ACC112 (cell line): Measurements from ENCODE around the gene NDUFC2.
A peak's percentile ranks its signal among the peaks of the same experiment; 100 is the strongest.
"Not testable (repeated sequence)": the region's sequence is repeated elsewhere in the genome, so short reads cannot be mapped to it uniquely, and the experiment has no call there.

ENCODE experiments used
- H2AFZ ChIP-seq: fragments of 200-600 bp; sonication (generic); one replicate; pipeline ENCODE4 v1.6.0; 2017; ENCODE audit warnings: antibody characterized with exemption, low read length; ENCODE audit not compliant: unreplicated experiment
- H3K27ac ChIP-seq: fragments of 200-600 bp; sonication (generic); 2 replicates; pipeline ENCODE4 v1.5.1; 2014; ENCODE audit warnings: low read depth, mild to moderate bottlenecking, antibody characterized with exemption, low read length, moderate library complexity
- H3K27me3 ChIP-seq: fragments of 200-600 bp; sonication (generic); 2 replicates; pipeline ENCODE4 v1.6.1; 2014; ENCODE audit warnings: mild to moderate bottlenecking, antibody characterized with exemption, low read length, moderate library complexity, mixed read lengths; ENCODE audit not compliant: insufficient read depth
- H3K36me3 ChIP-seq: fragments of 200-600 bp; sonication (generic); 2 replicates; pipeline ENCODE4 v1.6.1; 2016; ENCODE audit warnings: mild to moderate bottlenecking, antibody characterized with exemption, low read length, moderate library complexity, mixed read lengths; ENCODE audit not compliant: insufficient read depth
- H3K4me1 ChIP-seq: fragments of 200-600 bp; sonication (generic); one replicate; pipeline ENCODE4 v1.6.1; 2016; ENCODE audit warnings: low read length, mixed read lengths; ENCODE audit not compliant: insufficient read depth, unreplicated experiment, control insufficient read depth
- H3K4me3 ChIP-seq: fragments of 200-600 bp; sonication (generic); 2 replicates; pipeline ENCODE4 v1.5.1; 2014; ENCODE audit warnings: mild to moderate bottlenecking, low read depth, low read length
- H3K79me2 ChIP-seq: fragments of 200-600 bp; sonication (generic); one replicate; pipeline ENCODE4 v1.6.0; 2016; ENCODE audit warnings: low read length; ENCODE audit not compliant: control insufficient read depth, unreplicated experiment, insufficient read depth

The NDUFC2 gene

GRCh38 chr11:78054971-78055370, 24.7 kb downstream of the NDUFC2 start:
- H3K4me1 ChIP-seq, result peaks cover 8% of the 10 kb centered on the region
- no peaks in the 10 kb centered on the region for H3K79me2 ChIP-seq
- H2AFZ ChIP-seq, result no peak overlapping the region
- H3K36me3 ChIP-seq, result no peaks in the 10 kb centered on the region
- H3K27ac ChIP-seq, result no peak overlapping the region
- H3K4me3 ChIP-seq, result no peak overlapping the region
- no peaks in the 10 kb centered on the region for H3K27me3 ChIP-seq

DNA sequence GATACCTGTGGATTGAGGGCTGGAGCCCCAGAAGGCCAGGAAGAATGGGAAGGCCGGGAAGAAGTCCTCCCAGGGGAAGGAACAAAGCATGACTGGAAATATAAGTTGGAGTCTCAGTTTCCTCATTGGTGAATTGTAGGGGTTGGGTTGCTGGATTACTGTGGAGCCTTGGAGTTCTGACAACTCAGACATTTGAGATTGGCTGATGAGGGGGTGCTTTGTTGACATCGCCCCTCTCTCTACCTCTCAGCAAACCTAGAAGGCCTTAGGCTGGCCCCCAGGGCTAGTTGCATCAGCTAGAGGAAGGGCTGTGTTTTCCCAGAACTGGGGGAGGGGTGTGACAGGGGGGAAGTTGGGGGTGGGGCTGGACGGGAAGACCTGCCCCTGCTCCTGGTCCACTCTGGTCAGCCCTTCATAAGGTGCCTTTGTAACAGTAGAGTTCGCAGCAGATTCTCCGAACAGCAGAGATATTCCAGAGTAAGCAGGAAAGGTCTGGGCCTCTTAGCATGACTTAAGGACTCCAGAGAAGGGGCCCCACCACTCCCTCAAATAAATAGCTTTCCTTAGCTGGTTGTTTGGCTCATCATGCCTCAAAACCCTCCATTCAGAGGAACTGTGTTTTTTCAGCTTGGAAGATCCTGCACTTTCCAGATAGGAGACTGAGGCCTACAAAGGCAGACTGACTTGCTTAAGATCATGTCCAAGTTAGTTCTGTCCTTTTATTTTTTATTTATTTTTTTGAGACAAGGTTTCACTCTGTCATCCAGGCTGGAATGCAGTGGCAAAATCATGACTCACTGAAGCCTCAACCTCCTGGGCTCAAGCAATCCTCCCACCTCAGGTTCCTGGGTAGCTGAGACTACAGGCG, 28.5 kb downstream of the NDUFC2 start:
- H3K27ac ChIP-seq, result peak overlapping the region; percentile 83
- H3K36me3 ChIP-seq, result no peaks in the 10 kb centered on the region
- peaks cover 8% of the 10 kb centered on the region for H3K4me1 ChIP-seq
- no peak overlapping the region for H3K4me3 ChIP-seq
- H2AFZ ChIP-seq, result peak overlapping the region; percentile 77
- no peaks in the 10 kb centered on the region for H3K27me3 ChIP-seq
- H3K79me2 ChIP-seq, result no peaks in the 10 kb centered on the region

DNA sequence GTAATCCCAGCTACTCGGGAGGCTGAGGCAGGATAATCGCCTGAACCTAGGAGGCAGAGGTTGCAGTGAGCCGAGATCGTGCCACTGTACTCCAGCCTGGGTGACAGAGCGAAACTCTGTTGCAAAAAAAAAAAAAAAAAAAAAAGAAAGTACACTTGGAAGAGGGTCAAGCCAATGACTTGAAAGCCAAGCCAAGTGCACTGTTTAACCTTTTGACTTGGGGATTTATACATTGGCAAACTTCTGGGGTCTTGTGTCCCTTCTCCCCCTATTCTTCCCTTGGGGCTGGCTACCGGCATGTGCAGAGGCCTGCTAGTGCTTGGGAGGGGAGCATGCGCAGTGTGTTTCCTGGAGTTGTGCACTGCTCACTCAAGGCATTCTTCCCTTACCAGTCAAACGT, 30.3 kb downstream of the NDUFC2 start:
- Histone ChIP-seq H3K4me1 (peaks cover 17% of the 10 kb centered on the region), H3K27ac (no peak overlapping the region), H2AFZ (no peak overlapping the region), H3K36me3 (no peaks in the 10 kb centered on the region), H3K79me2 (no peaks in the 10 kb centered on the region), H3K4me3 (no peak overlapping the region), H3K27me3 (no peaks in the 10 kb centered on the region)

DNA sequence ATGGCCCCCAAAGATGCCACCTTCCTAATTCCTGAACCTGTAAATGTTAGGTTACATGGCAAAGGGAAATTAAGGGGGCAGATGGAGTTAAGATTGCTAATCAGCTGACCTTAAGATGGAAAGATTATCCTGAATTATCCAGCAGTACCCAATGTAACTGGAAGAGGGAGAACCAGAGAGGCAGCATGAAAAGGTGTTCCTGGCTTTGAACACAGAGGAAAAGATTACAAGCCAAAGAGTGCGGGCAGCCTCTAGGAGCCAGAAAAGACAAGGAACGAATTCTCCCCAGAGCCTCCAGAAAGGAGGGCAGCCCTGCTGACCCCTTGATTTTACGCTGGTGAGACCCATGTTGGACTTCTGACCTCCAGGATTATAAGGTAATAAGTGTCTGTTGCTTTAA, 31.1 kb downstream of the NDUFC2 start:
- Histone ChIP-seq H3K36me3 (no peaks in the 10 kb centered on the region), H3K4me3 (no peak overlapping the region), H3K79me2 (no peaks in the 10 kb centered on the region), H3K27me3 (no peaks in the 10 kb centered on the region), H3K27ac (no peak overlapping the region), H2AFZ (no peak overlapping the region), H3K4me1 (peaks cover 17% of the 10 kb centered on the region)

DNA sequence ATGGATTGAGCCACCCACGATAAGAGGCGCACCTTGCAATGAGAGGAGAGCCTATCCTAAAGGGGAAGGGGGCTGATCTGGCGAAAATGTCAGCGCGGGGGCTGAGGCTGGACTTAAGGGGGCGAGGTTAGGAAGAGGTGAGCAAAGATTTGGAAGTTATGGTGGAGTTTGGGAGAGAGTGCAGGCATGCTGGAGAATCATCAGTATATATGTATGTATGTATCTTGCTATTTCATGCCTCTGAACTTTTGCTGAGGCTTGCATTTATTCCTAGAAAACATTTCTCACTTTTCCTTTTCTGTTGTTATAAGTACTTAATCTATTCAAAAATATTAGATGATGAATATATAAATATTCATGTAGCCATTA, 33.2 kb downstream of the NDUFC2 start:
- Histone ChIP-seq H3K27ac (no peak overlapping the region), H3K36me3 (no peaks in the 10 kb centered on the region), H3K27me3 (no peaks in the 10 kb centered on the region), H3K4me3 (peak overlapping the region; percentile 80; the same call in 1 of the 2 replicates), H3K79me2 (no peaks in the 10 kb centered on the region), H2AFZ (no peak overlapping the region), H3K4me1 (peaks cover 16% of the 10 kb centered on the region)

DNA sequence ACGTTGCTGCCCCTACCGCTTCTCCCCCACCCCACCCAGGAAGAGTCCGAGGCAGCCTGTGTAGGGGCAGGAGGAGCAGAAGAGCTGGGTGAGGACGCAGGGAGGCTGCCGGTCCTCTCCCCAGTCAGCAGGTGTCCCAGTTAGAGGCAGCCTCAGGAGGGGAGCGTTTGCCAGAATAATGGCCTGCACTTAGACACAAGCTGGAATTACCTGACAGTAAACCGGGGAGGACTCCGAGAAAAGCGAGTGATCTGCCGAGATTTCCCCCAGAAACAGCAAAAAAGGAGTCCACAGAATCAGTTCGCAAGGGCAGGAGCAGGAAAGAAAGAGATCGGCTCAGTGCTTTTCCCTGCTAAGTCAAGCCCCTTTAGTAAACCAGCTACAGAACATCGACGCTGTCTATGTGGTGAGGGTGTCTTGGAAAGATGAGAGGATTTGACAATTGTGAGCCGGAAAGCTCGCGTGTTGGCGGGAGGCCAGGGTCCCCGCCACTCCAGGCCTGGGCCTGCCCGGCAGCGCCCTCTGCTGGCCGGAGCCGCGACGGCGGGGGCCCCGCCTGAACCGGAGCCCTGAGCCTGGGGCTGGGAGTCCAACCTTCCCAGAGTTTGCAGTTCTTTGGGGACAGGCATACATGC, 33.7 kb downstream of the NDUFC2 start:
- Histone ChIP-seq H3K27ac (no peak overlapping the region), H3K79me2 (peaks cover 1% of the 10 kb centered on the region), H3K36me3 (no peaks in the 10 kb centered on the region), H3K4me1 (peaks cover 15% of the 10 kb centered on the region), H3K27me3 (no peaks in the 10 kb centered on the region), H2AFZ (peak overlapping the region; percentile 98), H3K4me3 (peak overlapping the region; percentile 80)

GRCh38 chr11:78044706-78045105, 35.0 kb downstream of the NDUFC2 start:
- peaks cover 24% of the 10 kb centered on the region for H3K4me1 ChIP-seq
- H2AFZ ChIP-seq, result no peak overlapping the region
- H3K79me2 ChIP-seq, result peaks cover 2% of the 10 kb centered on the region
- no peak overlapping the region for H3K4me3 ChIP-seq
- no peaks in the 10 kb centered on the region for H3K27me3 ChIP-seq
- H3K27ac ChIP-seq, result no peak overlapping the region
- H3K36me3 ChIP-seq, result no peaks in the 10 kb centered on the region

DNA sequence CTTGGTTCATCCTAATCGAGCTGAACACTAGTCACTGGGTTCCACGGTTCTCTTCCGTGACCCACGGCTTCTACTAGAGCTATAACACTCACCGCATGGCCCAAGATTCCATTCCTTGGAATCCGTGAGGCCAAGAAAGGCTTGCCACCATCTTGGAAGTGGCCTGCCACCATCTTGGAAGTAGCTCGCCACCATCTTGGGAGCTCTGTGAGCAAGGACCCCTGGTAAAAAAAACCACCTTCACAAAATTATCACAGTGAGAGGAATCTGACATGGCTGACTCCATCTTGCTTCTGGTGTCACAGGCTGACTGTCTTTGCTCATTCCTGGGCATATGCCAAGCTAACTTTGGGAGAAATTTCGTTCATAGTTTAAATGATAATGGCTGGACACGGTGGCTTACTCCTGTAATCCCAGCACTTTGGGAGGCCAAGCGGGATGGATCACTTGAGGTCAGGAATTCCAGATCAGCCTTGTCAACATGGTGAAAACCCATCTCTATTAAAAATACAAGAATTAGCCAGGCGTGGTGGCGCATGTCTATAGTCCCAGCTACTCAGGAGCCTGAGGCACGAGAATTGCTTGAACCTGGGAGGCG, 37.7 kb downstream of the NDUFC2 start:
- peaks cover 37% of the 10 kb centered on the region for H3K4me1 ChIP-seq
- no peaks in the 10 kb centered on the region for H3K36me3 ChIP-seq
- H2AFZ ChIP-seq, result no peak overlapping the region
- H3K27ac ChIP-seq, result no peak overlapping the region
- H3K79me2 ChIP-seq, result peaks cover 2% of the 10 kb centered on the region
- no peaks in the 10 kb centered on the region for H3K27me3 ChIP-seq
- no peak overlapping the region for H3K4me3 ChIP-seq

GRCh38 chr11:78041380-78041719, 38.3 kb downstream of the NDUFC2 start:
- H2AFZ ChIP-seq, H3K36me3 ChIP-seq, H3K79me2 ChIP-seq, H3K27me3 ChIP-seq, H3K4me3 ChIP-seq: not testable (repeated sequence)
- H3K4me1 ChIP-seq, result peaks cover 40% of the 10 kb centered on the region
- peak overlapping the region; percentile 98; the same call in 1 of the 2 replicates for H3K27ac ChIP-seq

- Histone ChIP-seq H3K27me3 (no peaks in the 10 kb centered on the region), H2AFZ (peak overlapping the region; percentile 32), H3K36me3 (no peaks in the 10 kb centered on the region), H3K27ac (peak overlapping the region; percentile 98), H3K4me3 (peak overlapping the region; percentile 47; the same call in 1 of the 2 replicates), H3K4me1 (peaks cover 38% of the 10 kb centered on the region), H3K79me2 (peaks cover 2% of the 10 kb centered on the region)
Observed at GRCh38 chr11:78040691-78041379, 38.8 kb downstream of the NDUFC2 start.
